IMR-90 (cell line): Measurements from ENCODE around the gene RUNX3. TPM values are rescaled to one million over a fixed set of nuclear protein-coding genes. Genes with fewer than 3 reads are reported as not detected.

ENCODE experiments used
- ATAC-seq: fragments of 200-7000 bp; cut with Tn5 transposase; 2 replicates; pipeline ENCODE4 v1.9.1; 2020; ENCODE audit warnings: low read depth, mild to moderate bottlenecking, moderate library complexity
- BruUV-seq: library from RNA; stranded (reverse); fragments of 400-500 nt; replicated peaks from 2 replicates; lab custom pipeline; 2021; lab: Mats Ljungman, UMichigan
- CTCF ChIA-PET: fragments of 300-600 bp; formaldehyde crosslinking; extraction: SDS; loops from one replicate; lab custom pipeline; 2021; ENCODE audit warnings: antibody characterized with exemption; lab: Yijun Ruan, JAX
- POLR2A ChIA-PET: fragments of 300-600 bp; sonication (Branson Sonifier 250); formaldehyde crosslinking; loops from one replicate; lab custom pipeline; 2022; ENCODE audit warnings: antibody characterized with exemption; ENCODE audit not compliant: unreplicated experiment; lab: Charles Lee
- DNase-seq: peaks from one replicate; pipeline ENCODE4 v3.0.0; 2013
- H2AFZ ChIP-seq: replicated peaks from 2 replicates; pipeline ENCODE3; 2013; ENCODE audit warnings: low read length, mild to moderate bottlenecking; ENCODE audit not compliant: poor library complexity
- H2AK5ac ChIP-seq: 2 replicates; pipeline ENCODE4 v1.6.1; 2013; ENCODE audit warnings: low read depth, low read length, inconsistent platforms
- H2AK9ac ChIP-seq: replicated peaks from 2 replicates; pipeline ENCODE3; 2013; ENCODE audit warnings: mild to moderate bottlenecking, low read depth, low read length, moderate library complexity; ENCODE audit not compliant: poor library complexity
- H2BK120ac ChIP-seq: 2 replicates; pipeline ENCODE4 v1.6.1; 2013; ENCODE audit warnings: low read depth, low read length, inconsistent platforms
- H2BK15ac ChIP-seq: 3 replicates; pipeline ENCODE4 v1.6.1; 2013; ENCODE audit warnings: low read depth, low read length, inconsistent platforms
- H2BK20ac ChIP-seq: 2 replicates; pipeline ENCODE4 v1.6.1; 2013; ENCODE audit warnings: low read depth, mild to moderate bottlenecking, inconsistent platforms, low read length, moderate library complexity
- H2BK5ac ChIP-seq: 2 replicates; pipeline ENCODE4 v1.6.1; 2013; ENCODE audit warnings: mild to moderate bottlenecking, low read depth, low read length, inconsistent platforms; ENCODE audit not compliant: poor library complexity, severe bottlenecking
- H3K14ac ChIP-seq: replicated peaks from 2 replicates; pipeline ENCODE4 v1.6.1; 2013; ENCODE audit warnings: low read depth, low read length, inconsistent platforms
- H3K18ac ChIP-seq: 2 replicates; pipeline ENCODE4 v1.6.1; 2013; ENCODE audit warnings: low read depth, low read length, control low read depth
- H3K23ac ChIP-seq: 2 replicates; pipeline ENCODE4 v1.6.1; 2013; ENCODE audit warnings: low read depth, low read length, inconsistent platforms
- H3K27ac ChIP-seq: 2 replicates; pipeline ENCODE4 v1.5.1; 2013; ENCODE audit warnings: mild to moderate bottlenecking, control low read depth, low read length; ENCODE audit not compliant: insufficient read depth
- H3K27me3 ChIP-seq: 2 replicates; pipeline ENCODE4 v1.6.1; 2013; ENCODE audit warnings: low read length; ENCODE audit not compliant: control insufficient read depth, insufficient read depth
- H3K36me3 ChIP-seq: 2 replicates; pipeline ENCODE4 v1.6.1; 2013; ENCODE audit warnings: low read length, mixed read lengths; ENCODE audit not compliant: control insufficient read depth, insufficient read depth
- H3K4ac ChIP-seq: 2 replicates; pipeline ENCODE4 v1.6.1; 2013; ENCODE audit warnings: low read depth, low read length, inconsistent platforms
- H3K4me1 ChIP-seq: 2 replicates; pipeline ENCODE4 v1.6.1; 2013; ENCODE audit warnings: low read length, mixed read lengths; ENCODE audit not compliant: control insufficient read depth, insufficient read depth
- H3K4me2 ChIP-seq: 2 replicates; pipeline ENCODE4 v1.6.1; 2013; ENCODE audit warnings: low read depth, mild to moderate bottlenecking, control low read depth, low read length, moderate library complexity
- H3K4me3 ChIP-seq: 2 replicates; pipeline ENCODE4 v1.5.1; 2013; ENCODE audit warnings: low read depth, mild to moderate bottlenecking, control low read depth, low read length, moderate library complexity; ENCODE audit not compliant: insufficient read depth
- H3K56ac ChIP-seq: 2 replicates; pipeline ENCODE4 v1.6.1; 2013; ENCODE audit warnings: low read length, inconsistent platforms; ENCODE audit not compliant: insufficient read depth; ENCODE audit errors: extremely low read depth
- H3K79me1 ChIP-seq, 2 experiments: 2 replicates each; pipeline ENCODE4 v1.6.1; 2013; ENCODE audit warnings: low read length in 2 of 2, inconsistent platforms in 1 of 2, low read depth in 1 of 2
- H3K9ac ChIP-seq: 2 replicates; pipeline ENCODE4 v1.6.1; 2013; ENCODE audit warnings: low read depth, low read length, control low read depth
- H3K9me1 ChIP-seq: 2 replicates; pipeline ENCODE4 v1.6.1; 2013; ENCODE audit warnings: low read length, inconsistent platforms; ENCODE audit not compliant: insufficient read depth
- H3K9me3 ChIP-seq: 2 replicates; pipeline ENCODE4 v1.6.1; 2013; ENCODE audit warnings: low read length; ENCODE audit not compliant: control insufficient read depth, insufficient read depth
- H4K20me1 ChIP-seq: 2 replicates; pipeline ENCODE4 v1.6.1; 2013; ENCODE audit warnings: low read length, inconsistent platforms; ENCODE audit not compliant: insufficient read depth
- H4K5ac ChIP-seq: 2 replicates; pipeline ENCODE4 v1.6.1; 2013; ENCODE audit warnings: mild to moderate bottlenecking, low read depth, low read length, control low read depth
- H4K8ac ChIP-seq, 2 experiments: 2 replicates each; pipeline ENCODE4 v1.6.1; 2013; ENCODE audit warnings: low read depth in 2 of 2, low read length in 2 of 2, control low read depth in 1 of 2, inconsistent platforms in 1 of 2
- H4K91ac ChIP-seq: 2 replicates; pipeline ENCODE4 v1.6.1; 2013; ENCODE audit warnings: low read depth, low read length, inconsistent platforms; ENCODE audit not compliant: insufficient read depth
- CEBPB ChIP-seq: IDR thresholded peaks from 2 replicates; pipeline ENCODE4 v1.6.1; 2012; ENCODE audit warnings: low read depth, low read length, improper control_type of control experiment
- RAD21 ChIP-seq: IDR thresholded peaks from 2 replicates; pipeline ENCODE4 v1.6.1; 2012; ENCODE audit warnings: low read length, improper control_type of control experiment
- RCOR1 ChIP-seq: IDR thresholded peaks from 2 replicates; pipeline ENCODE4 v1.6.1; 2012; ENCODE audit warnings: mild to moderate bottlenecking, low read length, improper control_type of control experiment; ENCODE audit not compliant: insufficient replicate concordance
- WGBS, 2 experiments: methylation state at CpG; one replicate each; pipeline versions ENCODE4 v1.1.5 to v1.1.7; 2013; ENCODE audit warnings: missing lambda C conversion rate in 2 of 2; ENCODE audit not compliant: insufficient read length in 1 of 2; ENCODE audit errors: extremely low coverage in 2 of 2; 5-methylcytosine and 5-hydroxymethylcytosine counted together
- dilution Hi-C: fragments of 300-500 bp; cut with HindIII; formaldehyde crosslinking; loops from one replicate; pipeline ENCODE4 v1.14.3; 2018; ENCODE audit warnings: low sequenced_read_pairs; ENCODE audit not compliant: unreplicated experiment
- in situ Hi-C: fragments of 300-500 bp; cut with MboI; formaldehyde crosslinking; loops from 3 replicates; pipeline ENCODE4 v1.14.3; 2019; ENCODE audit warnings: low sequenced_read_pairs, inconsistent platforms, mixed read lengths
- intact Hi-C: fragments of 100-400 bp; cut with micrococcal nuclease; formaldehyde crosslinking; loops from 2 replicates; pipeline ENCODE4 v1.10.0; 2022
- polyA plus RNA-seq, 3 experiments: library from polyadenylated mRNA; depleted of rRNA; stranded (reverse); fragments of >200 nt; gene quantifications; 2 replicates each; pipeline ENCODE4 v1.2.3, GENCODE V29; 2012; ENCODE audit warnings: low replicate concordance in 1 of 3
- total RNA-seq: library from RNA; depleted of rRNA; stranded (reverse); fragments of >200 nt; gene quantifications from 2 replicates; pipeline ENCODE4 v1.2.3, GENCODE V29; 2012

The RUNX3 gene
- total and polyA plus RNA-seq, 2 of the 4 experiments (the other 2 are of a cell fraction) = 0.07 TPM; not detected in 1

- Histone ChIP-seq H4K20me1 (no peaks in the 10 kb centered on the region), H3K4me2 (no peak overlapping the region), H3K56ac (no peak overlapping the region), H2AFZ (peak overlapping the region; percentile 39), H3K36me3 (no peaks in the 10 kb centered on the region), H3K4me3 (no peak overlapping the region), H2BK120ac (peak overlapping the region; percentile 93), H3K27me3 (peaks cover 12% of the 10 kb centered on the region; the same call in 1 of the 2 replicates), H3K4me1 (peaks cover 31% of the 10 kb centered on the region), H3K18ac (no peak overlapping the region), H2BK15ac (peak overlapping the region; percentile 72; the same call in 2 of the 3 replicates), H3K79me1 (no peaks in the 10 kb centered on the region), H2AK5ac (peak overlapping the region; percentile 89), H3K23ac (peak overlapping the region; percentile 48; the same call in 1 of the 2 replicates), H3K14ac (peak overlapping the region; percentile 72), H3K9ac (no peak overlapping the region), H4K5ac (peak overlapping the region; percentile 15; the same call in 1 of the 2 replicates), H2BK20ac (peak overlapping the region; percentile 74), H2BK5ac (no peak overlapping the region), H3K4ac (peak overlapping the region; percentile 72), H3K9me3 (no peaks in the 10 kb centered on the region), H3K9me1 (peaks cover 17% of the 10 kb centered on the region), H2AK9ac (peak overlapping the region; percentile 30), H4K8ac (peak overlapping the region; percentile 16 to 71; a peak in 3 of 4 replicates), H4K91ac (peak overlapping the region; percentile 73), H3K27ac (no peak overlapping the region; the same call in 1 of the 2 replicates)
- BruUV-seq = no TSS peak
- WGBS, 2 experiments = 88% methylated on average over 4 of the region's 13 CpGs; no CpG with 5 or more reads in 1 of the 2 experiments
- DNase-seq (peak; percentile 53), ATAC-seq (peak; percentile 24; the same call in 1 of the 2 replicates)
- in situ Hi-C loops (no loop called here), dilution Hi-C loops (no loop called here), intact Hi-C loops (no loop called here)
- TF ChIP-seq CEBPB = no peak
- peak; percentile 96 for TF ChIP-seq RCOR1
- 0 out of 2 replicates have a peak, but pooled peaks have one; percentile 5 for TF ChIP-seq RAD21
- POLR2A ChIA-PET = no interaction called here
- CTCF ChIA-PET = interaction anchor here (1.6 kb wide), 1 partner anchor 14 kb away, joined by 7 read pairs; no protein-coding TSS in a partner anchor
Observed at GRCh38 chr1:24946861-24947658, 17.0 kb upstream of the RUNX3 start.
